DLD1 (cell line): Measurements from ENCODE around the gene AJAP1.

Experiments
- in situ Hi-C: cut with HindIII; loops from 2 replicates; pipeline ENCODE4 v1.10.0; 2017; ENCODE audit warnings: low sequenced_read_pairs

Gene AJAP1

DNA sequence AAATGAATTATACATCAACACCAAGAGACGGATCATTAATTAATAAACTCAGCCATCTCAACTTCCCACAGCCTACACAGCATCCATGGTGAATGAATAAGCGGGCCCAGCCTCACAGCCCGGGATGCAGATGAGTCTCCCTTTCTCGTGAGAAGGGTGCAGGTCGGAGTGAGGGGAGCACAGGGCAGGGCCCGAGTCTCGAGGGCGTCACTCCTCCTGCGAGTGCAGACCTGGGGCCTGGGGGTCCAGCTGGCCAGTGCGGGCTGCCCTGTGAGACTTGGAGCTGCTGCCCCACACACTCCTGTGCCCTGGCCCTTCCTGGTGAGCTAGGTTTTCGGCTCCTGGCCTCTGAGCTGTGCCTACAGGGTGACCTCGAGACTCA, 74.7 kb downstream of the AJAP1 start:
- in situ Hi-C loops = no loop called here

DNA sequence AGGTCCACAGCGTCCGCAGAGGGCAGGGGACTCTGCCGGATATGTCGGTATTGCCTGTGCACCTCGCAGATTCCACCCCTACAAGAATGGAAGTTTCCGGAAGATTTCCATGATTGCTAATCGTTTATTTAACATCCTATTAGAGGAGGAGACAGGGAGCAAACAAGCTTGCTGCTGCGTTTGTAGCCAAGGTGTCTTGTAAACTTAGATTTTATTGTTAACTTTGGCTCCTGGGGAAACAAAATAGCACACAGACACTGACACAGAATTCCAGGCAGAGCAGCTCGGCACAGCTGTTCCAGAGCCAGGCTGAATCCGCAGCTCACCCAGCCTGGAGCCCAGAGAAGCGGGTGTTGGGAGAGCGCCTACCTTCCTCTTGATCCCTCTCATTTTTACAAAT, 75.7 kb downstream of the AJAP1 start:
- in situ Hi-C loops = no loop called here

DNA sequence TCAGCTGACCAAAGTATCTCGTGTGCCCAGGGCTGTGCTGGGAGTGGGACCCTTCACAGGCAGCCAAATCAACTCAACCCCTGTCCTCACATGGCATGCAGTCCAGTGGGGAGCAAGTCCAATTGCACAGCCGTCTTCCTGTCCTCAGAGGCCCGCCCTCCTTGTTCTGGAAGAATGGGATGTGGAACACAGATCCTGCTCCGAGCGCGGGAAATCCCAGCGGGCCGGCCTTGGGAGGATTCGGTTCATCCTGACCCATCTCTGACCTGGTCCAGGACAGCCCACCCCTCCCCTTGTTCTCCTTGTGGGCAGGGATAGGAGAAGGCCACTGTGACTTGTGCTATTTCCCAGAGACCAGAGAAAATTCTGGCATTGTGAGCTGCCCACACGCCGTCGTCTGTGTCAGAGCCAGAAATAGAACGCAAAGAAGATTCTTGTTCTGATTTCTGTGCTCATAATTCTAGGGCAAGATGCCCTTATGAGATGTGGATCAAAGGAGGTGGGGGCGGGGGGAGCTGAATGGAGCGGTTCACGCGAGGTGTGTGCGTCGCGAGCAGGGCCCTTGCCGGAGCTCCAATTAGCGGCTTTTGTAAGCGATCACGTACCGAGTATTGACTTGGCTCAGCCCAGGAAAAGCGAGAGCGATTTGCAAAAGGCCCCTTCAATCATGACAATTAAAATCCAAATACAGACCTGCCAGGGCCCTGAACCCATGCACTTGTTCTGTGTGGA, 79.2 kb downstream of the AJAP1 start:
- in situ Hi-C loops = no loop called here

DNA sequence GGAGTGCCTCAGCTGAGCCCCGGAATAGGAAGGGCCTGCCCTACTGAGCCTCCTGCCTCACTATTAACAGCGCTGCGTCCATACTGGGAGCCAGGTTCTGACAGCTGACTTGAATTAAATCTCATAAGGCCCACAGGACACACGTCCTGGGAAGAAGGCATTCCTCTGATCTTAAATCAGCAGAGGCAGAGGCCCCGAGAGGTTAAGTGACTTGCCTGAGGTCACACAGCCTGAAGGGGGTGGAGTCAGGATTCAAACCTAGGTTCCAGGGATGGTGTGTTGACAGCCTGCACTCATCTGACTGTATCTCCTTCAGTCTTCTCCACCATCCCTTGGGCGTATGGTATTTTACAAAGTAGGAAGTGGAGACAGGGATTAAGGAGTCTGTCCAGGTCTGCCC, 79.8 kb downstream of the AJAP1 start:
- in situ Hi-C loops = no loop called here

DNA sequence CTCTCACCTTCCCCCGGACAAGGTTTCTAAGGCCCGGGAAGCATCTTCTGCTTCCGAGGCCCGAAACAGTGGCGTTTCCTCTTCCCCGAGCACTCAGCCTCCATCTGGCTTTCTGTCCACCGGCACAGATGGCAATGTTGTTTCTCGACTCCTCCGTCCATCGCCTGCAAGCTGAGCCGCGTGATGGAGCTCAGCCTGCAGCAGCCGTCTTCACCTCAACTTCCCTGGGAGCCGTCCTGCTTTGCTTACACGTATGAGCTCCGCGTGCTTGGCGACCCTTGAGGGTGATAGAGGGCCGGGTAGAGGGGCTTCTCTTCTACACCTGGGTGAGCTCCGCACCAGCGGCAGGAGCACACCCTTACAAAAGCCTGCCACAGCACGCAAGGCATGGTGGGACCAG, 80.4 kb downstream of the AJAP1 start:
- in situ Hi-C loops = no loop called here

DNA sequence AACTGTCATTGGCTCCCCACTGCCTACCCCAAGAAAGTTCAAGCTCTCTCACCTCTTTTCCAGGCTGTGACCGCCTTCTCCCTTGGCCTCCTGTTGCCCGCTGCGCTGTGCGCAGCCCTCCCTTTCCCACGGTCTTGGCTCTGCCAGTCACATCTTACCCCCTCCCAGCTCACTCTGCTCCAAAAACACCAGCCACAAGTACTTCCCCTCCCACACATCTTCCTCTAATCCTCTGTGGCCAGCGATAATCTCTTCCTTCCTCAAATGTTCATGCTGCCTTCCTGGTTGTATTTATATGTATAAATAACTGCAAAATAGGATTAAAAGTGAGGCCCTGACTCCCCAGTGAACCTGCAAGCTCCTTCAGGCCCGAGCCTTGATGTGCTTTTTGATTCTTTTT, 81.8 kb downstream of the AJAP1 start:
- in situ Hi-C loops = no loop called here

DNA sequence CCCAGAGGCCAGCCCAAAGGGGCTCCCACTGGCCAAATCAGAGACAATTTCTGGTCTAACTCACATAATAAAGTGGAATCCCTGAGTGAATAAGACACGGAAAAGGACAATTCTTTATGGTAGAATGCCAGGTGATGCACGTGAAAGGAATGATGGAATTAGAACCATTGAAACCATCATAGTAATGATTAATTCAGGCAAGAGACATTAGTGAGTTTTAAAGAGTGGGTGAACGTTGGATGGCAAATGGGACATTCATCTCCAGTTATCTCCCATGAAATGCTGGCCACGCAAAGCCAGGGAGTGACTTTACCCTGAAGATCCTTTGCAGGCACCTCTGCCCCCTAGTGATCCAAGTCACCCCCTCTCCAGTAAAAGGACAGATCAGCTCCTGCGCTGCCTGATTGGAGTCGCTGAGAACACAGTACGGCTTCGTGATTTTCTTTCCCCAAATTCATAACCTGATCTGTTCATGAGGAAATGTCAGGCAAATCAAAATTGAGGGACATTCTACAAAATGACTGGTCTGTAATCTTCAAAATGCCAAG, 87.5 kb downstream of the AJAP1 start:
- in situ Hi-C loops = no loop called here

DNA sequence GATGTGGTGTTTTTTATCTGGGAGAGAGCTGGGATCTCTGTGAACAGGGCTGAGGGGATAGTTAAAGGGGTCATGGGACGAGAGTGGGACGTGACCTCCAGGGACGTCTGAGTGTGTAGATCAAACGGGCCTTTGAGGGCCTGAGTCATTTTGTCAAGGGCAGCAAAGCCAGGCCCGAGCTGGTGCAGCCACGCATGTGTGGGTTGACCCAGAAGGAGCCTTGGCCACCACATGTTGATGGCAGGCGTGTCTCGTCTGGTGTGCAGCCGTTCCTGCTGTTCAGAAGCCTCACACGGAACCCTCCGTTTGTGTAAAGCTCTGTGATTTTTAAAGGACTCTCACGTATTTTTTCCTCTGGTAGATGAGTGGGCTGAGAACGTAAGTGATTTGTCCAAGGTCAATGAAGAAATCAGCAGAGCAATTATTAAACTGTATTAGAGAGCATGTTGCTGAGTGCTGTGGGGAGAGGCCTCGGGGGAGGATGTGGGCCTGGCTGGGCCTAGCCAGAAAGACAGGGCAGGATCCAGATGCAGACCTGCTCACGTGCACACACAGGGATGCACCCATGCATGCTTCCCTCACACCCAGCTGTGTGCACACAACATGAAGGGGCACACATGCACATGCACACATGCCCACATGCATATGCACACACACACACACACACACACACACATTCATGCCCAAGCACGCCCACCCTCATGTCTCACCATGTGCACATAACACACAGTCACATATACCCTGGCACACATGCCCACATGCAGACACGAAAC, 89.8 kb downstream of the AJAP1 start:
- in situ Hi-C loops = no loop called here

DNA sequence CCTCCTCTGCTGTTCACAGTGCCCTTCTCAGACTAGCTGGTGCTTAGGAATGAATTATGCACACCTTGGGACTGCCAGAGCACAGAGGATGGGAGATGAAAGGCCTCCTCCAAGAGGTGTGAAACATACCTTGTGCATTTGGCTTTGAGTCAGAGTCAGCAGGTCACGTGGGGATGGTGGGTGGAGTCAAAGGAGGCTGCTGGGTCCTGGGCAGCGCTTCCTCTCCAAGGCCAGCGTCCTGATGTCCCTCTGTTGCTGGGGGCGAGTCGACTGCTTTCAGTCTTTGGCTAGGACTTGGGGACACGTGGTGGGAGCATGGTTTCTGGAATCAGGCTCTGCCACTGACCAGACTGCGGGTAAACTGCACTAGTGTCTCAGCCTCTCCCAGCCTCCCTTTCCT, 91.2 kb downstream of the AJAP1 start:
- in situ Hi-C loops = no loop called here

DNA sequence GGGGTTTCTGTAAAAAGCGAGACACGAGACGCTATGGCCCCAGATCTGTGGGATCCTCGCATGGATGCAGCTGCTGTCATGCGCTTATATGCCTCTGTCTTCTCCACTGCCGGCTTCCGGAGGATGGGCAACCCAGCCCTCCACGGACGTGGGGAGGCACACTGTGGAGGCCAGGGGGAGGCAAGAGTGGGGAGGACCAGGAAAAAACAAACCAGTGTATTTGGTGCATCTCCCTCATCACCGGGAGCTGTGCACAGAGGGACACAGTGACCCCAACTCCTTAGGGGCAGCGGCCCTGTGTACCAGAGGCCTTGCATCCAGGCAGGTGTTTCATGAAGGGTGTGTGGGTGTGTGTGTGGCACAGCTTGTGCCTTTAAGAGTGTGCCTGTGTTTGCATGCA, 95.0 kb downstream of the AJAP1 start:
- in situ Hi-C loops = no loop called here

DNA sequence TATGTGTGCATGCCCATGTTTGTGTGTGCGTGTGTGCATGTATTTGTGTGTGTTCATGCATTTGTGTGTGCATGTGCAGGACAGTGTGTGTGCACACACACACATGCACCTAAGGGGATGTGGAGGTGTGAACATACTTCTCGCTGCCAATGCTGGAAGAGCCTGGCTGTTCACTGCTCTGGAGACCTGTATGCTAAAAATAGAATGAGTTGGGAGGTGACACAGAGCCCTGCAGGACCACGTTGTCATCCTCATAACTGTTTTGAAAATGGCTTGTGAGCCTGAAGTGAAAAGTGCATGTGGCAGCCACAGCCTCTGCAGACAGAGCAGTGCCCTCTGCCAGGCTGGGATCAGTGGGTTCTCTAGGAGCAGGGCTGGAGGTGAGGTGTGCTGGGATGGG, 95.8 kb downstream of the AJAP1 start:
- in situ Hi-C loops = no loop called here

DNA sequence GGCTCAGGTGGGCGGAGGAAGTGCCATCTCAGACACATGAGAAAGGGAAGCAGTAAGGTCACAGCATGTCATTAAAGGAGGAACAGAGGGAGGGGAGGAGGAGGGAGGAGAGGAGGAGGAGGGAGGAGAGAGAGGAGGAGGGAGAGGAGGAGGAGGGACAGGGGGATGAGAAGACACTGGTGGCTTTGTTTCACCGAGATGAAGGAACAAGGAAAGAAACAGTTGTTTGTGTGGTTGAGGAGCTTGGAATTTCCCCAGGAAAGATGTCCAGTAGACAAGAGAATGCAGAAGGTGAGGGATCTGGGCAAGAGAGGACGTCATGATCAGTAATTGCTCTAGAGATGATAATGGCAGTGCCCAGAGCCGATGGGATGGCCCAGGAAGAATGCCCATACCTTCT, 97.7 kb downstream of the AJAP1 start:
- in situ Hi-C loops = no loop called here

DNA sequence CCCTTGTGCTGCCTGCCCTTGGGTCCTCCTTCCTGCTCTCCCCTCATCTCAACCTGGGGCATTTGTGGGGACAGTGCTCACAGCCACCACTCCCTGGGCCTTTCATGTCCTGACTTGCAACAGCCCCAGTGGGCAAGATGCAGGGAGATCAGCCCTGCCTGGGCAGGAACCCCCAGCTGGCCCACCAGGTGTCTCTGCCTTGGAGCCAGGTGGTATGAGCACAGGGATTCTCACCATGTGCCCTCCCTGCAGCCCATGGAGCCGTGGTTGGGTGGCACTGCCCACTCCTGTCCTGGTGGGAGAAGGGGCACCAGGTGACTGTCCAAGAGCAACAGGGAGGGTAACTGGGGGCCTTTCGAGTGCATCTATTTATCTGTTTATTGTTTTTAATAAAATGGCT, 100.4 kb downstream of the AJAP1 start:
- in situ Hi-C loops = no loop called here

DNA sequence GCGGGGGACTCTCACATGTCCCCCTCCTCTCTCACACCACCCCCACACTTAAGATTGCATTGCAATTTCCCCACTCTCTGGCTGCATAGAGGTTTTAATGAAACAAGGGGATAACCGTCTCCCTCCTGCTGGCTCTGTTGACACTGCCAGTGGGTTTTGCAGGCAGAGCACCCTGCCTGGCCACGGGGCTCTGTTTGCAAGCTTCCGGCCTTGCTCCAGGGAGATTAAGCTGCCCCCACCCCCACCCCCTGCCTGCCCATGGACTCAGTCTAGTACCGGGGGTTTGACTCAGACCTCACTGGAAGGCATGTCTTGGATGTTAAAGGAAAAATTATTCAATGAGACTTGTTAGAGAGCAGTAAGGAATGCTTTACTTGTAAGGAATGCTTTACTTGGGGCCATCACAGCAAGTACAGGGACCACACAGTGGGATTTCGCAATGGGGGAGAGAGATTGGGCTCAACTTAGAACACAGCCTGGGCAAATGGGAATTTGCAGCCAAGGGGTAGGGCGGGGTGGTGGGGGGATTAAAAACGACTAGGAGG, 101.0 kb downstream of the AJAP1 start:
- in situ Hi-C loops = no loop called here

DNA sequence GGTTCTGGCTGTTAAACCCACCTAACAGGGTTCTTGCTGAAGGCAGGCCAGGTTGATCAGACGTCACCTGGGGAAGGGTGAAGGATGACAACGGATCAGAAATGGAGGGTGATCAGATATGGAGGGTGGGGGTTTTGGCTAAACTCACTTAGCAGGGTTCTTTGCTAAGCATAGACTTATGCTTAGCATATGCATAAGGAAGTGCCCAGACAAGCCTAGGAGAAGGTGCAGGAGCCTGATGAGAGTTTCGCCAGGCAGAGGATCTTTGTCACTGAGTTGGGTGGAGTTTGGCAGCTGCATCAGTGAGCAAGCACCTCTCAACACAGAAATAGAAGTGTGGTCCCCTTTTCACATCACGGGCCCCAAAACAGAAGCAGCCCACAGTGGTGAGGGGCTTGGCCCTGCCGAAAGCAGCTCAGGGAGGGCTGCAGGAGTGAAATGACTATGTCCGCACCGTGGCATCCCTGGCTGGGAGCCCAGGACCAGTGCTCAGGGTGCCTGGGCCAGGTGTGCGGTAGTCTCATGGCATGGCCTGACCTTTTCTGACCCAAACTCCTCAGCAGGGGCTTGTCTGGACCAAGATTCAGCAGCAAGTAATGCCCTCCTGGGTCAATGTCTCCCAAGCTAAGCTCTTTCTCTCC, 101.6 kb downstream of the AJAP1 start:
- in situ Hi-C loops = no loop called here

DNA sequence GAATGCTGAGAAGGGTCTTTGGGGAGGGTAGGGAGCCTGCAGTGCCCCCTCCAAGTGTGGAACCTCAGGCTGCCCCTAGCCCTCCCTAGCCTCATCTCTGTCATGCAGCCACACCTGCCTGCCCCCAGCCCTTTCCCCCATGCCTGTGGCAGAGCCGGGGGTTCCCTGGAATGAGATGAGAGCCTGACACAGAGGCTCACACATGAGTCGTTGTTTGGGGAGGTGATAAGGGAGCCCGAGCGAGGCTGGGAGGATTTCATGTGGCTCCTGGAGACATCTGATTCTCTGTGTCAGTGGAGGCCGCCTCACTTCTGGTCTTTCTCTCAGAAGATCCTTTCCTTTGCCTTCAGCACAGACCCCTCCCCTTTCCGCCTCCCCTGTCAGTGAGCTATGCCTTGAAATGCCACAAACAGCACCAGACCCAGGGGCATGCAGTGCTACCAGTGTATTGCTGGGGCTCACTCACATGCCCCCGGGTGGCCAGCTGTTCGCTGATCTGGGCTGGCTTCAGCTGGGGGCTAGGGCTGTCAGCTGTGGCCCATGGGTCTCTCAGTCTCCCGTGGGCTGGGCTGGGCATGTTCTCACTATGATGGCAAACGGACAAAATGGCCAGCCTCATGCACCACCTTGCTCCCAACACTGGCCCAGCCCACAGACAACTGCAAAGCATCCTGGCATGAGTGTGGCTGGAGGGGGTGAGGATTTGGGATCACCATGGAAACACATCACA, 102.6 kb downstream of the AJAP1 start:
- in situ Hi-C loops = no loop called here

DNA sequence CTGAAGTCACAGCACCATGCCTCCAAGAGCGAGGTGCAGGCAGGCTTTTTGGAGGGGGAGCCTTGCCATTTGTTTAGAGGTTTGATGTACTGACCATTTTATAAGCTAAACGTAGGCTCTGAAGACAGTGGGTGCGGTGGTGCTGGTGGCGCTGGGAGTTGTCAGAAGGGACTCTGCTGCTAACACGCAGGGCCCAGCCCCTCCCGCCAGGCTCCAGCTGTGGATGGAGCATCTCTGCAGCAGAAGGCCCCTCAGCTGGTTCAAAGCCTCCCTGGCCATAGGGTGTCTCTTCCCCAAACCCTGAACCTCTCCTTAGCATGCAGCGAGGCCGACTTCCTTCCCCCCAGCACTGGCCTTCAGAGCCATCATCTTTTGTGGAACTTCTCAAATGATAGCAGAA, 105.3 kb downstream of the AJAP1 start:
- in situ Hi-C loops = no loop called here

DNA sequence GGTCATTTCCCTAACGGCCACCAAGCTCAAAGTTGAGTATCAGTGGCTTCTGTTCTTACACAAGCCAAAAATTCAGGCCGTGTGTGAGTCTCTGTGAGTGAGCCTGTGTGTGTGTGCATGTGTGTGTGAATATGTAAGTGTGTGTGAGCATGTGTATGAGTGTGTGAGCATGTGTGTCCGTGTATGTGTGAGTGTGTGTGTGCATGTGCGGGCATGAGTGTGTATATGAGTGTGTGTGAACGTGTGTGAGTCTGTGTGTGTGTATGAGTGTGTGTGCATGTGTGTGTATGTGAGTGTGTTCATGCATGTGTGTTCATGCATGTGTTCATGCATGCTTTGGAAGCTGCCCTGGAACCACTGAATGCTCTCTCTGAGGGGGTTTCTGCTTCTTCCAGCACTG, 105.7 kb downstream of the AJAP1 start:
- in situ Hi-C loops = no loop called here

DNA sequence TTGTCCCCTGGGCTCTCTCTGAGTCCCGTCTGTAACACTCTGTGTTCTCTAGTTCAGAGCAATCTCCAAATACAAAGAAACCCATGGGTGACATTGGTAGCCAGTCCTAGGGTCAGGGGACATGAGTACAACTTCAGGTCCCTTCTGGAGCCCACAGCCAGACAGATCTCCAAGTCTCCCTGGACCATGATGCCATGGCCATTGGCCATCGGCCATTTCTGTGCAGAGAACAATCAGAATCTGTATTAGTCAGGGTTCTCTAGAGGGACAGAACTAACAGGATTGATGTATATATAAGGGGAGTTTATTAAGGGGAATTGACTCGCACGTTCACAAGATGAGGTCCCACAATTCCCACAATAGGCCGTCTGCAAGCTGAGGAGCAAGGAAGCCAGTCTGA, 106.9 kb downstream of the AJAP1 start:
- in situ Hi-C loops = no loop called here

DNA sequence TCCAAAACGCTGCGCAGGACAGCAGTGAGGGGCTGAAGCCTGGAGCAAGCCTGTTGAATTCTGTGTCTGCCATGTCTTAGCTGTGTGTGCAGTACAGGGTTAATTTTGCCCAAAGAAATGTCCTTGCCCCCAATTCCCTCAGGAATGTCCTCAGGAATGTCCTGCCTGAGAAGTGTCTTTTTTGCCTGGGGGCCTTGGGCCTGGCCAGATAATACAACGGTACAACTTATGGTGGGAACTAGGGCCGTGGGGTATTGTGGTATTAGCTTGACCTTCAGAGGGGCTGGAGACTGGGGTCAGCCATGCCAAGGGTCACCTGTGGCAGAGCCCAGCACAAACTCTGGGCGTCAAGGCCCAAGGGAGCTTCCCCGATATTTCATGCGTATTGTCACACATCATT, 107.7 kb downstream of the AJAP1 start:
- in situ Hi-C loops = no loop called here

DNA sequence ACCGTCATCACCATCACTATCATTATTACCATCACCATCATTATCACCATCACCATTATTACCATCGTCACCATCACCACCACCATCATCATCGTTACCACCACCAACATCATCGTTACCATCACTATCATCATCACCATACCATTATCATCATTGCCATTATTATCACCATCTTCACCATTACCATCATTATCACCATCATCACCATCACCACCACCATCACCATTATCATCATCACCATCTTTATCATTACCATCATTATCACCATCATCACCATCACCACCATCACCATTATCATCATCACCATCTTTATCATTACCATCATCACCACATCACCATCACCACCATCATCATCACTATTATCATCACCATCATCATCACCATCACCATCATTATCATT, 112.9 kb downstream of the AJAP1 start:
- in situ Hi-C loops = no loop called here
